GM12875 (cell line): ENCODE results near the gene SPTLC2.
"Not testable (repeated sequence)": the region's sequence is repeated elsewhere in the genome, so short reads cannot be mapped to it uniquely, and the experiment has no call there.

Experiments used
- H3K4me3 ChIP-seq: one replicate; pipeline ENCODE4 v1.5.1; 2011; ENCODE audit warnings: low read depth, low read length, control low read depth
- TF ChIP-seq, protein P1 (sequence below): IDR thresholded peaks from 2 replicates; pipeline ENCODE4 v1.5.1; 2011; ENCODE audit warnings: low read depth, mild to moderate bottlenecking, control low read depth, inconsistent platforms, low read length, moderate library complexity, borderline replicate concordance; ENCODE audit not compliant: insufficient read depth

The SPTLC2 gene

DNA sequence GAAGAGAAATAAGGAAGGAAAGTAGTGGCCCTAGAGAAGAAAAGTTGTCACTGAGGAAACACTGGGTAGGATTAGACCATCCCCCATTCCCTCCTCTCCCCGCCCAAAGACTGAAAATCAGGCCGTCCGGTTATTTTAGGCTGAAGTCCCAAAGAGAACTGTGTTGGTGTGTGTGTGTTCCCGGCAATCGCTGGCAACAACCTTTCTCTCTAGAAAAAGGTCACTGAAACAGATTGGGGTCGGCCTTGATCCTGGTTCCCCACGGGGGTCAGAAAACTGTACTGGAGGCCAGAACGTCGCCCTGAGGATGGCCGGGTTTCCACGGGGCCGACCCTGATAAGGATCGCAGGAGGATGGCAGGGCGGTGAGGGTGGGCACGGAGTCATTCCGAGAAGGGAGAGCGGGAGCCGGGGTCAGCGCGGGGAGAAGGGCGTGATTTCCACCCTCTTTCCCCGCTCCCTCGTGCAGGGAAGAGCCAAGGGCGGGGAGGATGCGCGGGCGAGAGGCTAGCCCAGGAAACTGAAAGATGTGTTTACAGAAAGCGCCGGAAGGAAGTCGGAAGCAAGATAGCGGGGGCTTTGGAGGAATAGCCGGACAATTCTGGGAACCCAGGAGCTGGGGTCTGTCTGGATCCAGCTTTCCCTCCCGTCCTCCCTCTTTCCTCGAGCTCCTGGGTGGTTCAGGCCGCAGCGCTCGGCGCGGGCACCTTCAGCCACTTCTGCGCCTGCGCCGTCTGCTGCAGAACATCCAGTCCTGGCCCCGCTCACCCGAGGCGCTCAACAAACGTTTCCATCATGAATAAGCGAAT, 25.3 kb upstream of the SPTLC2 start:
- TF ChIP-seq, protein P1, sequence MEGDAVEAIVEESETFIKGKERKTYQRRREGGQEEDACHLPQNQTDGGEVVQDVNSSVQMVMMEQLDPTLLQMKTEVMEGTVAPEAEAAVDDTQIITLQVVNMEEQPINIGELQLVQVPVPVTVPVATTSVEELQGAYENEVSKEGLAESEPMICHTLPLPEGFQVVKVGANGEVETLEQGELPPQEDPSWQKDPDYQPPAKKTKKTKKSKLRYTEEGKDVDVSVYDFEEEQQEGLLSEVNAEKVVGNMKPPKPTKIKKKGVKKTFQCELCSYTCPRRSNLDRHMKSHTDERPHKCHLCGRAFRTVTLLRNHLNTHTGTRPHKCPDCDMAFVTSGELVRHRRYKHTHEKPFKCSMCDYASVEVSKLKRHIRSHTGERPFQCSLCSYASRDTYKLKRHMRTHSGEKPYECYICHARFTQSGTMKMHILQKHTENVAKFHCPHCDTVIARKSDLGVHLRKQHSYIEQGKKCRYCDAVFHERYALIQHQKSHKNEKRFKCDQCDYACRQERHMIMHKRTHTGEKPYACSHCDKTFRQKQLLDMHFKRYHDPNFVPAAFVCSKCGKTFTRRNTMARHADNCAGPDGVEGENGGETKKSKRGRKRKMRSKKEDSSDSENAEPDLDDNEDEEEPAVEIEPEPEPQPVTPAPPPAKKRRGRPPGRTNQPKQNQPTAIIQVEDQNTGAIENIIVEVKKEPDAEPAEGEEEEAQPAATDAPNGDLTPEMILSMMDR, result no peak
- peak overlapping the region; percentile 47 for H3K4me3 ChIP-seq

DNA sequence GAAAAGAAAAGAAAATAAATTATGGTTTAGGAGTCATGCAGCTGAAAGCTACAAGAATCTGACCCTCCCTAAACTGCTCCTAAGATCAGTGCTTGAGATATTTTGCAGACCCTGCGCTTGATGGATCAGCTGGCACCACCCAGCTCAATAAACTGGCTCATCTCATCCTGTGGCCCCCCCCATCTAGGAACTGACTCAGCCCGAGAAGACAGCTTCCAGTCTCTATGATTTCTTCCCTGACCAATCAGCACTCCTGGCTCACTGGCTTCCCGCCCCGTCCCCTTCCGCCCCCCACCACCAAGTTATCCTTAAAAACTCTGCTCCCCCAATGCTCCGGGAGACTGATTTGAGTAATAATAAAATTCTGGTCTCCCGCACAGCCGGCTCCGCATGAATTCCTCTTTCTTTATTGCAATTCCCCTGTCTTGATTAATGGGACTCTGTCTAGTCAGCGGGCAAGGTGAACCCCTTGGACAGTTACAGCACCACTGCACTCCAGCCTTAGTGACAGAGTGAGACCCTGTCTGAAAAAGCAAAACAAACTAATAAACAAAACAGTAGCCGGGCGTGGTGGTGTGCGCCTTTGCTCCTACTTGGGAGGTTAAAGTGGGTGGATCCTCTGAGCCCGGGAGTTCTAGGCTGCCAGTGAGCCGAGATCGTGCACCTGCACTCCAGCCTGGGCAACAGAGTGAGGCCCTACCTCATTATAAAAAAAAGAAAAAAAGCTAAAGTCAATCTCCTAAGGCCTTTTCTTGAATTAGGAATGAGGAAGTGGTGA, 24.5 kb upstream of the SPTLC2 start:
- TF ChIP-seq, protein P1, result no peak
- H3K4me3 ChIP-seq, result peak overlapping the region; percentile 16

DNA sequence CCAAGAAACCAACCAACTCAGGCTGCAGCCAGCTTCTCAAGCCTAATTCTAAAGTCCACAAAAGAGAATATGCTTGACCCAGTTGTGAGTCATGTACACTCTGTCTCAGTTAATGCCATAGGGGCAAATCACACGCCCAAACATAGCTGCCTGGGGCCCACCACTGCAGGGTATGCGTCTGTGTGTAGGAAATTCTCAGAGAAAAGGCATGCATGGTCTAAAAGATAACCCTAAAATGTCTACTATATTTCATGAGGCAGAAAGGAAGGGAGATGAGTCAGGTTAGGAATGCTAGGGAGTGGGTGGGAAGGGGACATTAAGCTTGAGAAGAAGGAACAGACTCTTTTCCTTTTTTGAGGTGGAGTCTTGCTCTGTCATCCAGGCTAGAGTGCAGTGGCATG, 22.3 kb upstream of the SPTLC2 start:
- H3K4me3 ChIP-seq, result no peak overlapping the region
- TF ChIP-seq, protein P1, result no peak

DNA sequence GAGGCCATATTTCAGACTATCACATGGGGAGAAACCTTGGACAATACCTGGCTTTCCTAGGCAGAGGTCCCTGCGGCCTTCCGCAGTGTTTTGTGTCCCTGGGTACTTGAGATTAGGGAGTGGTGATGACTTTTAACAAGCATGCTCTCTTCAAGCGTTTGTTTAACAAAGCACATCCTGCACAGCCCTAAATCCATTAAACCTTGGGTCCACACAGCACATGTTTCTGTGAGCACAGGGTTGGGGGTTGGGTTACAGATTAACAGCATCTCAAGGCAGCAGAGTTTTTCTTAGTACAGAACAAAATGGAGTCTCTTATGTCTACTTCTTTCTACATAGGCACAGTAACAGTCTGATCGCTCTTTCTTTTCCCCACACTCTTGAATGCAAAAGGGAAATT, 19.4 kb upstream of the SPTLC2 start:
- H3K4me3 ChIP-seq, result not testable (repeated sequence)

DNA sequence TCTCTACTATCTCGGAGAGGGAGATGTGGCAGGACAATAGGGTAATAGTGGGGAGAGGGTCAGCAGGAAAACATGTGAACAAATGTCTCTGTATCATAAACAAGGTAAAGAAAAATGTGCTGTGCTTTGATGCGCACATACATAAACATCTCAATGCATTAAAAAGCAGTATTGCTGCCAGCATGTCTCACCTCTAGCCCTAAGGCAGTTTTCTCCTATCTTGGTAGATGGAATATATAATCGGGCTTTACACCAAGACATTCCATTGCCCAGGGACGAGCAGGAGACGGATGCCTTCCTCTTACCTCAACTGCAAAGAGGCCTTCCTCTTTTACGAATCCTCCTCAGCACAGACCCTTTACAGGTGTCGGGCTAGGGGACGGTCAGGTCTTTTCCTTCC, 19.0 kb upstream of the SPTLC2 start:
- H3K4me3 ChIP-seq, result not testable (repeated sequence)

DNA sequence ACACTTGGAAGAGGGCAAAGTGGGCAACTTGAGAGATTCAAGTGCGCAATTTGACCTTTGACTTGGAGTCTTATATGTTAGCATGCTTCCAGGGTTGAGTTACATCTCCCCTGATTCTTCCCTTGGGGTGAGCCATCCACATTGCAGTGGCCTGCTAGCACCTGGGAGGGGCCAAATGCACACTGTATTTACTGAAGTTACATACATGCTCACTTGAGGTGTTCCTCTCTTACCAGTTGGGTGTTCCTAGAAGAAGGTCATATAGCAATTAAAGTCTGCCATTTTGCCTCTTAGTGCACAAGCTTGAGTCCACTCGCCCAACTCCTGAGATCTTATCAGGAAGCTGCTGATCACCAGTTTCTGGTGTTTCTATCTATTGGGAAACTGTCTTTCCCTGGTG, 13.7 kb upstream of the SPTLC2 start:
- TF ChIP-seq, protein P1, result no peak
- no peak overlapping the region for H3K4me3 ChIP-seq

DNA sequence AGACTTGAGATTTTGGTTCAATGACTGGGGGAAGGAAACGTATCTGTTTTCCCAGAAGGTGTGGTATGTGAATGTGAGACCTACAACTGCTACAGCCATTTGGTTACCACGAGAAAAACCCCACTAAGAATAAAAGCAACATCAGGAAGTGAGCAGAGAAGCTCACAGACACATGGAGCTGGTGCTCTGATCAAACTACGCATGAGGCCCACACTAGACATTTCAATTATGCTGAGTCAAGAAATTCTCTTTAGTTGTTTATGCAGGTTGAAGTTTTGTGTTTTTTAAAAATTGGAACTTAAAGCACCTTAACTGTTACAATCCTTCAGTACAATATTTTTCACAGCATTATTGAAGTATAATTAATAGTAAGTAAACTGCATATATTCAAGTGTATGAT, 8.9 kb upstream of the SPTLC2 start:
- TF ChIP-seq, protein P1, result no peak
- H3K4me3 ChIP-seq, result no peak overlapping the region

DNA sequence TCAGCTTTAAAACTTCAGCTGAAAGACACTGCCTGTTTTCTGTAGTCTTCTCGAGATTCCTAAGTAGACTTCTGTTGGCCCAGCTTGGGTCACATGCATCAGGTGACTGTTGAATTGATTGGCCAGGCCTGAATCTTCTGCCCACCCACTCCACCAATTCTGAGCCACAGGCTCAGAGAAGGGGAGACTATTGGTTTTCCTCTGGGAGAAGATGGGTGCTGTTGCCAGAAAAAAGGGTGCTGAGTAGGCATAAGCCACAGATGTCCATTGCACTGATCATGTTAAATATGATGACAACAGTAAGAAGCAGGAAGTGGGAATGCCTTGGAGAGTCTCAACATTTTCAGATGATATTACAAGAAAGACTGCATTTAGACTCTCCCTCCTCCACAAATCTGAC, 6.8 kb upstream of the SPTLC2 start:
- TF ChIP-seq, protein P1, result no peak
- H3K4me3 ChIP-seq, result no peak overlapping the region
